PFSK-1 (cell line): Measurements from ENCODE around the gene SGIP1.

ENCODE experiments used
- FOXP2 ChIP-seq: optimal IDR thresholded peaks from 2 replicates; pipeline ENCODE3; 2011; ENCODE audit warnings: borderline replicate concordance, control low read depth, inconsistent platforms; ENCODE audit not compliant: insufficient read depth; ENCODE audit errors: extremely low read length, extremely low read depth
- POLR2AphosphoS5 ChIP-seq: IDR thresholded peaks from 2 replicates; pipeline ENCODE4 v1.6.1; 2012; ENCODE audit warnings: low read depth, mild to moderate bottlenecking, control low read depth, low read length, moderate library complexity
- SIN3A ChIP-seq: IDR thresholded peaks from 2 replicates; pipeline ENCODE4 v1.6.1; 2012; ENCODE audit warnings: mild to moderate bottlenecking, low read length, moderate library complexity, borderline replicate concordance; ENCODE audit not compliant: insufficient read depth
- TAF1 ChIP-seq: IDR thresholded peaks from 2 replicates; pipeline ENCODE4 v1.6.1; 2012; ENCODE audit warnings: low read length, control low read depth, borderline replicate concordance; ENCODE audit not compliant: insufficient read depth
- TF ChIP-seq, protein P1 (sequence below), 2 experiments: IDR thresholded peaks; 2 replicates each; pipeline versions ENCODE4 v1.6.1 to v1.8.0; 2011 to 2012; ENCODE audit warnings: low read depth in 2 of 2, low read length in 2 of 2, control low read depth in 1 of 2, inconsistent platforms in 1 of 2, mild to moderate bottlenecking in 1 of 2, moderate library complexity in 1 of 2; ENCODE audit not compliant: insufficient read depth in 1 of 2

The SGIP1 gene

GRCh38 chr1:66684353-66684752 is 150.4 kb downstream of the SGIP1 start:
- TF ChIP-seq, protein P1, sequence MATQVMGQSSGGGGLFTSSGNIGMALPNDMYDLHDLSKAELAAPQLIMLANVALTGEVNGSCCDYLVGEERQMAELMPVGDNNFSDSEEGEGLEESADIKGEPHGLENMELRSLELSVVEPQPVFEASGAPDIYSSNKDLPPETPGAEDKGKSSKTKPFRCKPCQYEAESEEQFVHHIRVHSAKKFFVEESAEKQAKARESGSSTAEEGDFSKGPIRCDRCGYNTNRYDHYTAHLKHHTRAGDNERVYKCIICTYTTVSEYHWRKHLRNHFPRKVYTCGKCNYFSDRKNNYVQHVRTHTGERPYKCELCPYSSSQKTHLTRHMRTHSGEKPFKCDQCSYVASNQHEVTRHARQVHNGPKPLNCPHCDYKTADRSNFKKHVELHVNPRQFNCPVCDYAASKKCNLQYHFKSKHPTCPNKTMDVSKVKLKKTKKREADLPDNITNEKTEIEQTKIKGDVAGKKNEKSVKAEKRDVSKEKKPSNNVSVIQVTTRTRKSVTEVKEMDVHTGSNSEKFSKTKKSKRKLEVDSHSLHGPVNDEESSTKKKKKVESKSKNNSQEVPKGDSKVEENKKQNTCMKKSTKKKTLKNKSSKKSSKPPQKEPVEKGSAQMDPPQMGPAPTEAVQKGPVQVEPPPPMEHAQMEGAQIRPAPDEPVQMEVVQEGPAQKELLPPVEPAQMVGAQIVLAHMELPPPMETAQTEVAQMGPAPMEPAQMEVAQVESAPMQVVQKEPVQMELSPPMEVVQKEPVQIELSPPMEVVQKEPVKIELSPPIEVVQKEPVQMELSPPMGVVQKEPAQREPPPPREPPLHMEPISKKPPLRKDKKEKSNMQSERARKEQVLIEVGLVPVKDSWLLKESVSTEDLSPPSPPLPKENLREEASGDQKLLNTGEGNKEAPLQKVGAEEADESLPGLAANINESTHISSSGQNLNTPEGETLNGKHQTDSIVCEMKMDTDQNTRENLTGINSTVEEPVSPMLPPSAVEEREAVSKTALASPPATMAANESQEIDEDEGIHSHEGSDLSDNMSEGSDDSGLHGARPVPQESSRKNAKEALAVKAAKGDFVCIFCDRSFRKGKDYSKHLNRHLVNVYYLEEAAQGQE (IDR thresholded peaks at IDR 0.05; ENCODE audit: insufficient read depth in 1 of 2, low read depth in 2 of 2, low read length in 2 of 2): no peak
- TF ChIP-seq FOXP2 (no peak), TAF1 (no peak)

DNA sequence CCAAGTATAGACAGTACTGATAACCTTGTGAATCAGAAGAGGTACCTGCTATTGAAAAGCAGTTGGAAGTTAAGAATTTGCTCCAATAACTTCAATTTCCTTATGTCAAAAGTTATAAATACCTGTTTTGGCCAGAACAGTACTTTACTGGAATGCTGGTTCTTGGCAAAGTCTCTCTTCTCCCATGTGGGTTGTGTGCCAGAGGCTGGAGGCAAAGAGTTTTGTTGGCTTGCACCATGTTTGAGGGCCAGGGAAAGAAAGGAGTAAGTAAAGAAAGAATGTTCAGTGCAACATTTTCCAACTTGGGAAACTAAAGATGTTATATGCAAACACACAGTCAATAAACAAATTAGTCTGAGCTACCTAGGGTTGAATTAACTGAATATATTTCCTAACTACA is 151.3 kb downstream of the SGIP1 start:
- TF ChIP-seq FOXP2 (no peak), TAF1 (no peak), SIN3A (no peak), POLR2AphosphoS5 (no peak)
- TF ChIP-seq, protein P1 (IDR thresholded peaks at IDR 0.05; ENCODE audit: insufficient read depth in 1 of 2, low read depth in 2 of 2, low read length in 2 of 2): no peak

- TF ChIP-seq FOXP2 (no peak), TAF1 (no peak), POLR2AphosphoS5 (no peak), SIN3A (no peak)
- TF ChIP-seq, protein P1 (IDR thresholded peaks at IDR 0.05; ENCODE audit: insufficient read depth in 1 of 2, low read depth in 2 of 2, low read length in 2 of 2): no peak
These were observed 151.7 kb downstream of the SGIP1 start for GRCh38 chr1:66685670-66686069.

DNA sequence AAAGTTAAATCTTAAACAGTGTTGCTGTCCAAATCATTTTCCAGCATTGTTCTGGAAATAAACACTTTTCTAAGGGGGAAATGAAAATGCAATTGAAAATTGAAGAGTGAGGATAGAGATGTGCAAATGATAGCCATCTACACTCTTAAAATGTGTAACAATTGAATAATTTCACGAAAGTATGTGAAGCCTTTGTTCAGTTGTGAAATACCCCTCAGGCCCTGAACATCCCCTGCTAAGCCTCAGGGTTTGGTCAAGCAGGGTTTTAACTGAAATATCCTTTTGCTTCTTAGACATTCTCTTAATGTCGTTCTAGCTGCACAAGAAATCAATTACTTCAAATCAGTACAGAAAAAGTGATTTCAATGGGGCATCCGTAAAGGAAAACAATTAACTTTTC is 152.5 kb downstream of the SGIP1 start:
- no peak for TF ChIP-seq POLR2AphosphoS5
- TF ChIP-seq, protein P1 (IDR thresholded peaks at IDR 0.05; ENCODE audit: insufficient read depth in 1 of 2, low read depth in 2 of 2, low read length in 2 of 2): no peak
- no peak for TF ChIP-seq FOXP2
- TF ChIP-seq SIN3A: no peak
- no peak for TF ChIP-seq TAF1

- TF ChIP-seq, protein P1 (IDR thresholded peaks at IDR 0.05; ENCODE audit: insufficient read depth in 1 of 2, low read depth in 2 of 2, low read length in 2 of 2): no peak
- no peak for TF ChIP-seq TAF1
- no peak for TF ChIP-seq SIN3A
- TF ChIP-seq POLR2AphosphoS5: no peak
- no peak for TF ChIP-seq FOXP2
These were observed 153.4 kb downstream of the SGIP1 start for GRCh38 chr1:66687358-66687757.
